CD4-positive, alpha-beta T cell treated with Interleukin-17A for 1 hour (primary cell): Measurements from ENCODE around the gene FUBP3.
"Not testable (repeated sequence)": the region's sequence is repeated elsewhere in the genome, so short reads cannot be mapped to it uniquely, and the experiment has no call there.

Source experiments
- DNase-seq: peaks from one replicate; pipeline ENCODE4 v3.0.0-alpha.2; 2020

Gene FUBP3

DNA sequence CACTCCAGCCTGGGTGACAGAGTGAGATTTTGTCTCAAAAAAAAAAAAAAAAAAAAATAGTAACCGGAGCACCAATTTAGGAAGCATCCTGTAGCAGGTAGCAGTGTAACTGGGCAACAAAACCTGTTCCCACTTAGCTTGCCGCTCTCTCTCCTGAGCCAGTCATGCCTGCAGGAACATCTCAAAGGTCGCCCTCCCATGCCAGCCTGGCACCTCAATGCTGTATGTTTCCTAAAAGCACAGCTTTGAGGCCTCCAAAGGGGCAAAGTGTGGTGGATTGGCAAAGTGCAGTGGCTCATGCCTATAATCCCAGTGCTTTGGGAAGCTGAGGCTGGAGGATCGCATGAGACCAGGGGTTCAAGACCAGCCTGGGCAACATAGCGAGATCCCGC is 22.3 kb upstream of the FUBP3 start:
- DNase-seq, result no peak

DNA sequence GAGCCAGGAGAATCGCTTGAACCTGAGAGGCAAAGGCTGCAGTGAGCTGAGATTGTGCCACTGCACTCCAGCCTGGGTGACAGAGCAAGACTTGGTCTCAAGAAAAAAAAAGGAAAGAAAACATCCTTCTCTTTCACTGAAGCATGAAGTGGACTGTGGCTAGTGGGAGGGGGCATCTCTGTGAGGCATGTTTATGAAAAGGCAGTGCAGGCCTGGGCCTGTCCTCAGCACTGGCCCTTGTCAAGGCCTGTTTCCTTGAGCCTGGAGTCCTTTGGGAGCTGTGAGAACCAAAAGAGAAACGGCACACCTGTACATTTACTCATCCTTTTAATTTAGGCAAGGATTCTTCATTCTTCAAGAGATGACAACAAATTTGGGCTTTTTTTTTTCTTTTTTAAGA is 18.3 kb upstream of the FUBP3 start:
- DNase-seq, result no peak

DNA sequence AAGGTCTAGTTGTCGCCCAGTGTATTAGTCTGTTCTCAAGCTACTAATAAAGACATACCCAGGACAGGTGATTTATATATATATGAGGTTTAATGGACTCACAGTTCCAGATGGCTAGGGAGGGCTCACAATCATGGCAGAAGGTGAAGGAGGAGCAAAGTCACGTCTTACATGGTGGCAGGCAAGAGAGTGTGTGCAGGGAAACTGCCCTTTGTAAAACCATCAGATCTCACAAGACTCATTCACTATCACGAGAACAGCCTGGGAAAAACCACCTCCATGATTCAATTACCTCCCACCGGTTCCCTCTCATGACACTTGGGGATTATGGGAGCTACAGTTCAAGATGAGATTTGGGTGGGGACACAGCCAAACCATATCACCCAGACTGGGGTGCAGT is 16.9 kb upstream of the FUBP3 start:
- DNase-seq, result not testable (repeated sequence)

DNA sequence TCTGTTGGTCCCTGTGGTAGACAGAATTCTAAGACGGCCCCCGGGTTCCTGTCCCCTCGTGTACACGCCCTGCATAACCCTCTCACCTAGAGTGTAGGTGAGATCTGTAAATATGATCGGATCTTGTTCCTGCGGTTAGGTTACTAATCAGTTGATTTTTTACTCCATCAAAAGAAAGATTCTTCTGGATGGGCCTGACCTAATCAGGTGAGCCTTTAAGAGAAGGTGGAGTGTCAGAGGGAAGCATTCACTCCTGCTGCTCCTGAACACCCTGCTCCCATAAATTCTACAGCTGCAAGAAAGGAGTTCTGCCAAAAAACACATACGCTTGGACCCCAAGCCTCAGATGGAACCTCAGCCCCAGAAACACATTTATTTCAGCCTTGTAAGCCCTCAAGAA is 15.6 kb upstream of the FUBP3 start:
- DNase-seq, result no peak

DNA sequence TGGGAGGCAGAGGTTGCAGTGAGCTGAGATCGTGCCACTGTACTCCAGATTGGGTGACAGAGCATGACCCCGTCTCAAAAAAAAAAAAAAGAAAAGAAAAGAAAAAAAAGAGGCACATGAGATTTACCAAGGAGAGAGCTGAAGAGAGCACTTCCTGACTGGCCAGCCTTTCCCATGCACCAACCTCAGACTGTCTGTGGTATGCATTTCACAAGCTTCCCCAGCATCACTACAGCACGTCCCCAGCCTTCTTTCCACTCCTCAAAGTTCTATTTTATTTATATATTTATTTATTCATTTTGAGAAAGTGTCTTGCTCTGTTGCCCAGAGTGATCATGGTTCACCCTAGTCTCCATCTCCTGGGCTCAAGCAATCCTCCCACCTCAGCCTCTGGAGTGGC is 13.6 kb upstream of the FUBP3 start:
- no peak for DNase-seq

DNA sequence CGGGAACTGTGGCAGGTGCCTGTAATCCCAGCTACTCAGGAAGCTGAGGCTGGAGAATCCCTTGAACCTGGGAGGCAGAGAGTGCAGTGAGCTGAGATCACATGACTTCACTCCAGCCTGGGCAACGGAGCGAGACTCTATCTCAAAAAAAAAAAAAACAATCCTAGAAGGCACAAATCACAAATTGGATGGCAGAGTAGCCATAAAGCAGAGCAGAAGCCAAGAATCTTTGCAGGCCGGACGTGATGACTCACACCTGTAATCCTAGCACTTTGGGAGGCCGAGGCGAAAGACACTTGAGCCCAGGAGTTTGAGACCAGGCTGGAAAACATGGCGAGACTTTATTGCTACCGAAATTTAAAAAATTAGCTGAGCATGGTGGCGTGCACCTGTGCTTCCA is 9.2 kb upstream of the FUBP3 start:
- no peak for DNase-seq

DNA sequence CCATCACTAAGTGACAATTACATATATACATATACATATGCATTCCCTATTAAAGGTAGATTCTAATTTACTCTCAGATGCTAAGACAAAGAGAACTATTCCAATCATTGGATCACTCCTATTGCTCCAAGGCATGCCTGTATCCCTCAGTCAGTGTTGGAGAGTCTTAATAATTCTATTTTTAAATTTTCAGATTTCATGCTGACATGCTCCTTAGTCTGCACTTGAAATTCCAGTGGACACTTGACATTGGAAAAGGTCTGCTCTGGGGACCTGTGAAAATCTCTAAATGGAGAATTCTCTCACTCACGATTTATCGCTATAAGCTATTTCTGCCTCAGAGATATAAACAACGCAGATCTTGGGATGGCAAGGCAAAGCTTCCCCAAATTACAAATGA is 3.9 kb upstream of the FUBP3 start:
- no peak for DNase-seq

DNA sequence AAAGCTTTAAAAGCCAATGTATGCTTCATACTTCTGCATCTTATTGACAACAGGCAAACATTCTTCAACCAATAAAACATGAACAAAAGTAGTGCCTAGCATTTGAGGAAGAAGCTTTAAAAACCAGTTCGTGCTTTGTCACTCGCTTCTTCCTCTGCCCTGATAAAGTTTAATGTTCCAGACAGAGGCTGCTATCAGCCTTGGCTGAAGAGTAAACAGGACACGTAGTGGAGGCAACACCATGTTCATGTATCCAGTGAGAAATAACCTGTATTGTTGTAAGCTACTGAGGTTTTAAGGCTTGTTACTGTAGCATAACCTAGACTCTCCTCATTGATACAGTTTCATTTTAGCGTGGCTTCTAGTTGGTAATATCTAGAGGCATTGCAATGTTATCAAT is 3.2 kb upstream of the FUBP3 start:
- no peak for DNase-seq

DNA sequence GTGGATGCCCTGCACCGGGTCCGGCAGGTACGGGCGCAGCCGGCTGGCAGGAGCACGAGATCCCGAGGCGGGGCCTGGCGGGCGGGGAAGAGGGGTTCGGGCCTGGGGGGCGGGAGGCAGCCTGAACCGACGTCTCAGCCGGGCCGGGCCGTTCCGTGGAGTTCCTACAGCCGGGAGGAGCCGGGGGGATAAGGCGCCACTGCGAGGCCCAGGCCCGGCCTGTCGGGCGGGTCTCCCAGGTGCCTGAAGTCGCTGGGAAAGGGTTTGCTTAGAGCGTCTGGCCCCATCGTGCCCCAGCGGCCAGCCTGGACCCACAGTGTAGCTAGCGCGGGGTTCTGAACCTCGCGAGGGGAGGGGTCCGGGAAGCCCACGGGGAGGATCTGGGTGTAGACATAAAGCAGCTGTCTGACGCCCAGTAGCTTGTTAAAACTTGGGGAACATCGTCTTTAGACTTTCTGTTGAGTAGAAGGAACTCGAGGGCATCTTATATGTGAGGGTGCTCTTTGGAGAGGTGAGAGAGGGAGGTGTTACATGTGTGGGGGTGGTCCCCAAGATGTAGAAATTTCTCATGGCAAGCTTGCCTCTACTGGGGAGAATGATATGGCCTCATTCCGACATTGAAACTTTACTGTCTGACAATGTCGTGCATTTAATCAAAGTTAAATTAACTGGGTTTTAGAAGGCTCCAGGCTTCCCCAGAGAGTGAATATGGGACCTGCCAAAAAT is 524 bp downstream of the FUBP3 start:
- DNase-seq, result no peak

DNA sequence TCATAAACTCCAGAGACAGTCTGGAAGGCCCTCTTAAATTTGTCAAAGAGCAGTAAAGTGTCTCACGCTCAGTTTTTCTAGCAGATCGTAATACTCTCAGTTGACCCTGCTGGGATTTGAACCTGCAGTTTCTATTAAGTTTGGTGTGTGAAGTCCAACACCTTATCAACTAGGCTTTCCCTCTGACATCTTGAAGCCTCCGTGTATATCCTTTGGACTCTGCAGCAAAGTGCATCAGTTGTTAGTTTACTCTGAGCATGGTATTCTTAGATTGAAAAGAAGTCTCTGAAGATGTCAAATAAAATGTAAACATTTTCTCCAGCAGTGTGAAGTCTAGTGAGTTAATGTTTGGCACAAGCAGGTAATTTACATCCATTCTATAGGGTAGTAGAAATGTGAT is 2.4 kb downstream of the FUBP3 start:
- DNase-seq, result no peak

DNA sequence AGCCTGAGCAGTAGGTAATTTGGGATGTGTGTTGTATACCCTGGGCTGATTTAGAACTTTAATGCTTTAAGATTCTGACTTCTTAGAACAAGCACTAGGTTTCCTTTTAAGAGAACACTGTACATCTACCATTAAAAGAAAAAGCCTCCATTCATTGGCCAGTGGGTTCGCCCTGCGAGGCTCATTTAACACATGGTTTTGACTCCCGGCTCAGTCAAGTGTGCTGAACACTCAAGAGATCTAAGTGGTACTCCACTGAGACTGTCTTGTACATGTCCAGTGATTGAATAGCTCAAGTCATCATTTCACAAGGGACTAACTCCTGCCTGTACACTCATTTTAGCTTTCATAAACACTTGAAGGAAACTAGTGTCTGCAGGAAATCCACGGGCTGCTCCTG is 3.9 kb downstream of the FUBP3 start:
- no peak for DNase-seq

DNA sequence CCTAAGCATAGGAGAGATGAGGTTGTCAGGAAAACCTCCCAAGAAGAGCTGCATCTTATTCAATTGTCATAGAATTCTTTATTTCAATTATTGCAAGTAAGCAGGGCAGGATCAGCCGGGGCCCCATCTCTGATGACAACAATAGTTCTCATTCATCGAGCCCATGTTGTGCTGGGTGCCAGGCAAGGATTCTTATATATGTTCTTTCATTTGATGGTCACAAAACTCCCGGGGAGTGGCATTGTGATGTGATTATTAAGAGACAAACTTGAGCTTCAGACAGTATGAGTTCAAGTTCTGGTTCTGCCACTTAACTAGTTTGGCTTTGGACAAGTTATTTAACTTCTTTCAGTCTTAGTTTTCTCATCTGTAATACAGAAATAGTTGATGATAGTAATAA is 8.5 kb downstream of the FUBP3 start:
- no peak for DNase-seq

DNA sequence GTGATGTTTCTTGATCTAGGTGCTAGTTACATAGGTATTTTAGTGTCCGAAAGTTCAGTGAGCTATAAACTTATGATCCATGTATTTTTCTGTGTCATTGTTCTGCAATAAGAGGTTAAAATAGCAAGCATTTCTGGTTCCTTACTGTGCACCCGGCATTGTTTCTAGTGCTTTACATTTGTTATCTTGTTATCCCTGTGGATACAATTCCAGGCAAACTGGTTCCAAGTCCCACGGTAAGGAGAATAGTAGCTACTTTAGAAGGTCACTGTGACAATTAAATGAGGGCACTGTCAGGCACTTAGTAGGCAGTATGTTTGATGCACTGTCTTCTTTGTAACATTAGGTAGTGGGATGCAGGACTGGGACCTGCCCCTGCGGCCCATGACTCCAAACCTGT is 9.0 kb downstream of the FUBP3 start:
- no peak for DNase-seq

DNA sequence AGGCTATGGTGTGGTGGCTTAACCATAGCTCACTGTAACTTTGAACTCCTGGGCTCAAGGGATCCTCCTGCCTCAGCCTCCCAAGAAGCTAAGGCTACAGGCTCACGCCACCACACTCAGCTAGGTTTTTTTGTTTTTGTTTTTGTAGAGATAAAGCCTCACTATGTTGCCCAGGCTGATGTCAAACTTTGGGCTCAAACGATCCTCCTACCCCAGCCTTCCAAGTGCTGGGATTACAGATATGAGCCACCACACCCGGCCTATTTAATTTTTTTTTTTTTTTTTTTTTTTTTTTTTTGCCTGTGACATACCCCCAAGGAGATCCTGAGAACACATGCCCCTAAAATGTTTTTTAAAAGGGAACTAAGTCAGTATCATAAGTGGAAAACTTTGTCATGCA is 10.4 kb downstream of the FUBP3 start:
- DNase-seq, result no peak

DNA sequence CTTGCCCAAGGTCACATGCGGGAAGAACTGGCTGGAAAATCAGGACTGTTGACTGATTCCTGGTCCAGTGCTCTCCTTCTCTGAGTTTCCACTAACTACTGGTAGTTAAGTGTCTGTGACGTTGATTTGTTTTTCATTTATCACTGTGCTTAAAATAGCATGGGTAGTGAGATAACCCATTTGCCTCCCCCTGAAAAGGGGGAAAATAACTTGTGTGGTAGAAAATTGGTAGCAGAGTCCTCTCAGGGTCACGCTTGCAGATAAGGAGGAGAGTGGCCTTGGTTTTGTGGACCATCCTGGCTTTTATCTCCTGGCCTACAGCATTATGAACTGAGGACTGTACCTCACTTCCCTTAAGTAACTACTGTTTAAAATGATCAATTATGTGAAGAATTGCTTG is 10.9 kb downstream of the FUBP3 start:
- no peak for DNase-seq

DNA sequence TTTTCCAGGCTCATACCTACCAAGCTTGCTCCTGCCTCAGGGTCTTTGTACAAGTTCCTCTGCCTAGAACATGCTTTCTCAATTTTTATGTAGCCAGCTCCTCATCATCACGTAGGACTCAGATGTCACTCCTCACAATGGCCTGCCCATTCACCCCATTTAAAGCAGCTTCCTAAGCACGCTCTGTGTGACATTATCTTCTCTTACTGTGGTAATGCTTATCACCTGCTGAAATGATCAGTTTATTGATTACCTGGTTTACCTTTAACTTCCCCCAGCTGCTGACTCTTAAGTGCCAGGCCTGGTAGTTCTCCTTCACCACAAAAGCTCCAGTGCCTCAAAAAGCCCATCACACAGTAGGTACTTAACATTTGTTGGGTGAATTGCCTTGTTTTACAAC is 13.6 kb downstream of the FUBP3 start:
- DNase-seq, result no peak

DNA sequence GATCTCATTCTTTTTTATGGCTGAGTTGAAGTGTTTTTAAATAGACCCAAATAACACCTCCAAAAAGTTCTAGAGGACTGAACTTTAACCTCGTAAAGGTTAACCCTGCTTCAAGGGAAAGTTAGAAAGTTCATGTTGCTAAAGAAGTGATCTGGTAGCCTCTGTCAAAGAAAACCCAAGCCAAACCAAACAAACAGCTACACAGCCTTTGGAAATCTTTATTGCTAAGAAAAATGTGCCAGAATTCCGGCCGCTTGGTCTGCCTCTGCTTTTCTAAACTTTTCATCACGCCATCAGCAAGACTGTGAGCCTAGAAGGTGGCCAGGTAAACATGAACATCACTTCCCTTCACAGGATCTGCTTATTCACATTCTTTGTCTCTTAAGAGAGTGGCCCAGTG is 17.9 kb downstream of the FUBP3 start:
- no peak for DNase-seq

DNA sequence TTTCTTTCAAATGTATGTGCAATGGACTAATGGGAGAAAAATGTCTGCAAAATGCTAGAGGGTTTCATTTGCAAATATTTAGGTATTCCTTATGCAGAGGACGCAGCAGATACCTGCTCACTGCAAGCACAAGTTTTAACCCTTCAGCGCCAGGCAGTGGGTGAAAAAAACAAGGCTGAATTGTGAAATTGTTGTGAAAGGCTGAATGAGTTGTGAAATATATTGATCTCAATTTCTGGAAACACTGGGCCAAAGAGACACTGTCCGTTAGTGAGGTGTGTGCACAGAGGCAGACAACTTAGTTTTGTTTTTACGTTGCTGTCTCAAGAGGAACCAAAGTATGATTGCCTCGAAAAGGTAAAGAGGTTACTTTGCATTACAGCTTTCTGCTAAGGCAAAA is 18.8 kb downstream of the FUBP3 start:
- DNase-seq, result no peak

DNA sequence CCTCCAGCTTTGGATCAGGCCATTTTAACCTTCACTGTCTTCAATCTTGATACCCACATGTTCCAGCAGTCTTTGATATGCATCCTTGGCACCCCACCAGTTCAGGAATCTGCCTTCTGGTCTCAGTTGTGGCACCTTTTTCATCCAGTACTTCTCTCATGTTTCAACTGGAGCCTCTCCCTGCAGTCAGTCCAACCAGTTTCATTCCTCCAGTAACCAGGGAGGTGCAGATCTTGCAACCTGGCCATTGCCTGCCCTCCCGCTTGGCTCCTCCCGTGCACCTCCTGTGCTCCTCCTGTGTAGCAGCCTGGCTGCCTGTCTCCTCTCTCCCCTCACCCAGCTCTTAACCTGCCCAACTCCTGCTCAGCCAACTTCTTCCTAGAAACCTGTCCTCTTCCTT is 20.2 kb downstream of the FUBP3 start:
- DNase-seq, result no peak

DNA sequence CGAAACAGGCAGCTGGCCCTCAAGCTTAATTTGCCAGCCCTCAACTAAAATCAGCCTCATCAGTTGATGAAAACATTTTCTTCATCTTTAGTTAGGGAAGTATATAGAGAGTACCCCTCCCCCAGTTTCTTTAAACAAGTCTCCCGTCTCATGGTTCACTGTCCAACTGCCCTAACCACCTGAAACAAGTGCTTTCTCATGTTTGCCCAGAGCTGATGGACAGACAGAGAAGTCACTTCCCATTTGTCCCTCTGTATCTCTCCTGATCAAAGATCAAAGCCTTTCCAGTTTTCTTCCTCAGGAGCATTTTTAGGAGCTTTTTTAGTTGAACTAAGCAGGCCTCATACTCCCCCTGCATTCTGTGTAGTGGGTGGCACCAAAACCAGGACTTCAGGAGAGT is 21.7 kb downstream of the FUBP3 start:
- DNase-seq, result no peak

DNA sequence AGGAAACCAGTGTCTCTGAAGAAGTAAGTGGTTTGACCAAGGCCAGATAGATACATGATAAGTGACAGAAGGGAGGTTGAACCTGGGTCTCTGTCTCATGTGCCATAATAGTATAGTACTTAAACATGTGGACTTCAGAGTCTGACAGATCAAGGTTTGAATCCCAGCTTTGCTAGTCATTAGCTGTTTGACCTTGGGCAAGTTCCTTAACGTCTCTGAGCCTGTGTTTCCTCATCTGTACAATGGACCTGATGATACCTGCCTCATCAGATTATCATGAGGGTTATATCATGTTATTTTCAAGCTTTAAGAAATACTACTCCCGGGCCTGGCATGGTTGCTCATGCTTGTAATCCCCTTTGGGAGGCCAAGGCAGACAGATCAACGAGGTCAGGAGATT is 24.9 kb downstream of the FUBP3 start:
- no peak for DNase-seq

DNA sequence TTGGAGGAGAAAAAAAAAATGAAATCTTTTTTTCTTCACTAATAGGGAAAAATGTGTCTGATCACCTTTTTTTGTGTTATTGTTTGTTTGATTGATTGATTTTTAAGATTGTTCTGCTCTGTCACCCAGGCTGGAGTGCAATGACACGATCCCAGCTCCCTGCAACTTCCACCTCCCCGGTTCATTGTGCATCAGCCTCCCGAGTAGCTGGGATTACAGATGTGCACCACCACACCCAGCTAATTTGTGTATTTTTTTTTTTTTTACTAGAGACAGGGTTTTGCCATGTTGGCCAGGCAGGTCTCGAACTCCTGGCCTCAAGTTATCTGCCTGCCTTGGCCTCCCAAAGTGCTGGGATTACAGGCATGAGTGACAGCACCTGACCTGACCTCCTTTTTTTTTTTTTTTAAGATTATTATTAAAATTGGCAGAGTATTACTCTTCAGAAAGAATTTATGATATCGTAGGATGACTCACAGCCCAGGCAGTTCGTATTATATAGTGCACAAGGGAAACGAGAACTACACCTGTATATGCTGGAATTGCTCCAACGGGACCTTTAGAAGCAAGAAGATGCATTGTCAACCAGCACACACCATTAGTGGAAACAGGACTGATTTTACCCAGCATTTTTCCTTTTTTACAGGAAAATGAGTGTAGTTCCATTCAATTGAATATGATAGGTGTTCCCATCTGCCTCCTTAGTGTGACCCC is 27.7 kb downstream of the FUBP3 start:
- DNase-seq, result no peak

DNA sequence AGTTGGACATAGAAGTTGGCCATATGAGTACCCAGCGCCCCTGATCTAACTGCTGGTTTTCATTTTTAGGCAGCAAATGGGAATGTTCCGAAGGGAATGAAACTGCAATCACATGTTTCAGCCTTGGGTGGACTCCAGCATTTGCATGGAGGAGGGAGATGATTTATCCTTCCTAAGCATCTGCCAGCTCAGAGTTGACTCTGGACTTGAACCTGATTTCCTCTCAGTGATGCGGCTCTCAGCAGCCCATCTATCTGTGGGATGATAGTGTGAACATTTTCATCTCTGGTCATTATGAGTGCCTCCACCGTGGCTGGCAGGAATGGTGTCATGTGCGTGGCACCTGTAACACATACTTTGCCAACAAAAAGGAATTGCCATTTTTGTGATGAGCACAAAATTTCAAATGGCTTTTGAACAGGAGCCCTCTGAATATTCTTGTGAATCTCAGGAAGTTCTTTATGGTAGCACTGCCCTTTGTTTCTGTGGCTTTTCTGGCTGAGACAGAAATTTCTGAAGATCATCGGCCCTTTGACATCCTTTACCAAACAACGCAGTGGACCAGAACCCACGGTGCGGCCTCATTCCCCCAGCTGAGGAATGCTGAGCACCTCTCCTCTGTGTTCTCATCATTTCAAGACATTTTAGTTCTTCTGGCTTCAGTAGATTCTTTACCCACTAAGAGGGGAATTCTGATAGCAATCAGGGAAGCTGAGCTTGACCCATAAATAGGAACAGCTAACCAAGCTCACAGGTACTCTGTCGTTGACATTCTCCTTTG is 28.5 kb downstream of the FUBP3 start:
- no peak for DNase-seq

DNA sequence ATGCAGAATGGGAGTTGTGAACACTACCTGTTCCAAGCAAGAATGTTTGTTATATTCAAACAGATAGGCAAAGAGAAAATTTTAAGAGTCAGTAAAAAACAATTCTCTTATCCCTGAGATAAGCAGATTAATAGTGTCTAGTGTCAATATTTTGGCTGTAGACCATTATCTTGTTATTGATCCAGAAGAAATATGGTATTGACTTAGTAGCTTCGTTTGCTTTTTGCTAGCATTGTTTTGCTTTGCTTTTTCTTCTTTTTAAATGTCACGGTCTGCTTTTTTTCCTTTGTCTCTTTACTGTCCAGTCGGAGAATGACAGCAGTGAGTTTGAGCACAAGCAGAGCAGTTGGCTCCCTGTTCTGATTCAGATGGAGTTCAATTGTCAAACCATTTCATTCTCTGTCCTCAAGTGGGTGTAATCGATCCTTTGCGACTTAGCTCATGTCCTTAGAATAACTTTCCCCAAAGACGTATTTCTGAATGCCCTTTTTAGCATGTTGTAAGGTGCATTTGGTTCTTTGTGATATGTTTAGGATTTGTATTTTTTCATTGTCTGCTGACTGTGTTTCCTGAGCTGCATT is 29.3 kb downstream of the FUBP3 start:
- no peak for DNase-seq
